Keratinocyte (primary cell): Measurements from ENCODE around the gene PRPH2.

Experiments
- EZH2 ChIP-seq: IDR thresholded peaks from one replicate; pipeline ENCODE4 v1.6.1; 2012; ENCODE audit warnings: inconsistent platforms, mild to moderate bottlenecking, low read length, moderate library complexity
- TF ChIP-seq, protein P1 (sequence below), 3 experiments: IDR thresholded peaks in 1 of 3; conservative IDR thresholded peaks in 1 of 3; optimal IDR thresholded peaks in 1 of 3; 2 replicates in 2 of 3; 3 replicates in 1 of 3; pipeline versions ENCODE3 to v1.5.1; 2011; ENCODE audit warnings: low read length in 3 of 3, mild to moderate bottlenecking in 3 of 3, moderate library complexity in 2 of 3, control low read depth in 1 of 3, inconsistent platforms in 1 of 3; ENCODE audit not compliant: insufficient read depth in 2 of 3; ENCODE audit errors: extremely low read depth in 1 of 3

- TF ChIP-seq, protein P1, sequence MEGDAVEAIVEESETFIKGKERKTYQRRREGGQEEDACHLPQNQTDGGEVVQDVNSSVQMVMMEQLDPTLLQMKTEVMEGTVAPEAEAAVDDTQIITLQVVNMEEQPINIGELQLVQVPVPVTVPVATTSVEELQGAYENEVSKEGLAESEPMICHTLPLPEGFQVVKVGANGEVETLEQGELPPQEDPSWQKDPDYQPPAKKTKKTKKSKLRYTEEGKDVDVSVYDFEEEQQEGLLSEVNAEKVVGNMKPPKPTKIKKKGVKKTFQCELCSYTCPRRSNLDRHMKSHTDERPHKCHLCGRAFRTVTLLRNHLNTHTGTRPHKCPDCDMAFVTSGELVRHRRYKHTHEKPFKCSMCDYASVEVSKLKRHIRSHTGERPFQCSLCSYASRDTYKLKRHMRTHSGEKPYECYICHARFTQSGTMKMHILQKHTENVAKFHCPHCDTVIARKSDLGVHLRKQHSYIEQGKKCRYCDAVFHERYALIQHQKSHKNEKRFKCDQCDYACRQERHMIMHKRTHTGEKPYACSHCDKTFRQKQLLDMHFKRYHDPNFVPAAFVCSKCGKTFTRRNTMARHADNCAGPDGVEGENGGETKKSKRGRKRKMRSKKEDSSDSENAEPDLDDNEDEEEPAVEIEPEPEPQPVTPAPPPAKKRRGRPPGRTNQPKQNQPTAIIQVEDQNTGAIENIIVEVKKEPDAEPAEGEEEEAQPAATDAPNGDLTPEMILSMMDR (optimal IDR thresholded peaks at IDR 0.05 in 1 of 3, IDR thresholded peaks at IDR 0.05 in 1 of 3, conservative IDR thresholded peaks at IDR 0.05 in 1 of 3; ENCODE audit: extremely low read depth in 1 of 3, insufficient read depth in 2 of 3, low read length in 3 of 3), result no peak
- TF ChIP-seq EZH2, result no peak
Measured at GRCh38 chr6:42754759-42755158, 32.4 kb upstream of the PRPH2 start.
